SK-N-MC (cell line): ENCODE results near the gene SOCS7.
A peak's percentile ranks its signal among the peaks of the same experiment; 100 is the strongest.

Experiments used
- DNase-seq: peaks from one replicate; pipeline ENCODE4 v3.0.0-alpha.2; 2011; ENCODE audit warnings: low read depth, low spot score
- H3K27ac ChIP-seq: fragments of 200-600 bp; sonication (generic); 2 replicates; pipeline ENCODE4 v1.5.1; 2016; ENCODE audit warnings: mixed run types
- H3K36me3 ChIP-seq: fragments of 200-600 bp; sonication (generic); 2 replicates; pipeline ENCODE4 v1.6.1; 2017; ENCODE audit warnings: antibody characterized with exemption, low read length, mixed read lengths; ENCODE audit not compliant: insufficient read depth
- H3K4me3 ChIP-seq: fragments of 200-600 bp; sonication (generic); 2 replicates; pipeline ENCODE4 v1.5.1; 2016
- H3K9ac ChIP-seq: fragments of 200-600 bp; sonication (generic); 2 replicates; pipeline ENCODE4 v1.8.0; 2017; ENCODE audit warnings: mixed run types, mixed read lengths; ENCODE audit not compliant: insufficient read length
- H3K9me3 ChIP-seq: fragments of 200-600 bp; sonication (generic); 2 replicates; pipeline ENCODE4 v1.6.1; 2017; ENCODE audit warnings: low read depth, mild to moderate bottlenecking, antibody characterized with exemption, low read length, moderate library complexity, mixed read lengths
- EZH2 ChIP-seq: fragments of 200-600 bp; sonication (generic); IDR thresholded peaks from one replicate; pipeline ENCODE4 v1.6.1; 2017; ENCODE audit warnings: antibody characterized with exemption
- FOXP2 ChIP-seq: optimal IDR thresholded peaks from 2 replicates; pipeline ENCODE3; 2011; ENCODE audit warnings: mild to moderate bottlenecking, moderate library complexity; ENCODE audit not compliant: insufficient read depth; ENCODE audit errors: extremely low read length, control extremely low read depth
- POLR2AphosphoS5 ChIP-seq: IDR thresholded peaks from 2 replicates; pipeline ENCODE4 v1.6.1; 2012; ENCODE audit warnings: mild to moderate bottlenecking, low read depth, low read length, borderline replicate concordance

SOCS7 gene

DNA sequence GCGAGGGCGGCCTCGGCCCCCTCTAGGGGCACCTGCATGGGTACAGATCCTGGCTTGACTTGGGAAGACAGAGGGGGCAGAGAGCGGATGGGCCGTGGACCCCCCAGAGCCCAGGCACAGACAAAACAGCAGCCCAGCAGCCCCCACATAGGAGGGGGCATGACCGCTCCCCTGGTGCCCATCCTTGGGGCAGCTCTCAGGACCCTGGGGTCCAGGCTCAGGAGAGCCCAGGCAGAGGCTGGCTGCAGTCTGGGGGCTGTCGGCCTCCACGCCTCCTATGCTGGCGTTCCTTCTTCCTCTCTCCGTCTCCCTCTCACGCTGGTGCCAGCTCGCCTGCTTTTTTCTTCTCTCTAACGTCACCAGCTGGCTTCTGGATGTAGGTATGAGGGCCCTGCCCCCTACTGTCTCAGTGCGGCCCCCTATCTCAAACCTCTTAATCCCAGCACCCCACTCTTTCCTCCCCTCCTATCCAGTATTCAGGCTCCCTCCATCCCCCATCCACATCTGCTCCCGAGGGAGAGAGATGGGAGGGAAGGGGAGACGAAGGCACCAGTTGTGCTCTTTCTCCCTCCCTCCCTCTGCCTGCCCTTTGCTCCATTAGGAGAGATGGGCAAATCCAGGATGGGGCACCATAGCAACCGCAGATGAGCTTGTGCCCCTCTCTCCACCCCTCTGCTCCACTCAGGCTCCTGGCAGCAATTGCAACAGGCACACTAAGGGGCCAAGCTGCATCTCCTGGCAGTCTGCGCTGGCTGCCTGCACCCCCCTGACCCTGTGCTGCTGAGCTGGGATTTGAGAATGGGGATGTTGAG, 7.8 kb upstream of the SOCS7 start, which contains the start of gene GPR179:
Gene GPR179, minus strand, starts transcription at position 349 of the 812 bp plus-strand sequence. Its CDS starts 167 bp downstream, at position 182.
- Histone ChIP-seq H3K36me3 (no peaks in the 10 kb centered on the region), H3K9ac (no peak within 1 kb of the TSS), H3K27ac (no peak within 1 kb of the TSS), H3K9me3 (no peaks in the 10 kb centered on the region), H3K4me3 (no peak within 1 kb of the TSS)
- no peak for TF ChIP-seq FOXP2
- no peak for TF ChIP-seq POLR2AphosphoS5
- TF ChIP-seq EZH2, result no peak
- no peak for DNase-seq

DNA sequence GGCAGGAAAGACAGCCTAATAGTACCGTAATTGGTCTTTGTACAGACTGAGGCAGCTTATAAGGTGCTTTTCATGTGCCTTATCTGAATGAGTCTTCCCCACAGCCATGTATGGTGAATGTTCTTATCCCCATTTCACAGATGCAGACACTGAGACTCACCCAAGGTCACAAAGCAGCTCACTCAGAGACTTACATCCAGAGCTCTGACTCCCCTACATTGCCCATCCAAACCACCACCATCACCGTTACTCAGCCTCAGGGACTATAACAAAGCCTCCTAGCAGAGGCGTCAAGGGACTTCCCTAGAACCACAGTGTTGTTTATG, 7.3 kb upstream of the SOCS7 start:
- TF ChIP-seq EZH2 (no peak), FOXP2 (no peak), POLR2AphosphoS5 (no peak)
- no peaks in the 10 kb centered on the region for H3K9me3 ChIP-seq
- DNase-seq, result no peak
- no peak overlapping the region for H3K9ac ChIP-seq
- no peak overlapping the region for H3K27ac ChIP-seq
- H3K4me3 ChIP-seq, result no peak overlapping the region
- no peaks in the 10 kb centered on the region for H3K36me3 ChIP-seq

DNA sequence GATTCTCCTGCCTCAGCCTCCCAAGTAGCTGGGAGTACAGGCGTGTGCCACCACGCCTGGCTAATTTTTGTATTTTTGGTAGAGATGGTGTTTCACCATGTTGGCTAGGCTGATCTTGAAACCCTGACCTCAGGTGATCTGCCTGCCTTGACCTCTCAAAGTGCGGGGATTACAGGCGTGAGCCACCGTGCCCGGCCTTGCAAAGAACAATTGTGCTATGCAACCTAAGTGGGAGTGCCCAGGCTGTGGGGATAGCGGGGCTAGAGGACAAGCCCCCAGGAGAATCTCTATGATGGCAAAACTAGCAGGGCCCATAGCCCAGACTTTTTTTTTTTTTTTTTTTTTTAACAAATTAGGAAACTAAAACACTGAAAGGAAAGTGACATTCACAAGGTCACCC, 5.9 kb upstream of the SOCS7 start:
- DNase-seq, result no peak
- Histone ChIP-seq H3K9me3 (no peaks in the 10 kb centered on the region), H3K36me3 (no peaks in the 10 kb centered on the region), H3K9ac (no peak overlapping the region), H3K4me3 (no peak overlapping the region), H3K27ac (no peak overlapping the region)
- TF ChIP-seq EZH2 (no peak), POLR2AphosphoS5 (no peak), FOXP2 (no peak)

DNA sequence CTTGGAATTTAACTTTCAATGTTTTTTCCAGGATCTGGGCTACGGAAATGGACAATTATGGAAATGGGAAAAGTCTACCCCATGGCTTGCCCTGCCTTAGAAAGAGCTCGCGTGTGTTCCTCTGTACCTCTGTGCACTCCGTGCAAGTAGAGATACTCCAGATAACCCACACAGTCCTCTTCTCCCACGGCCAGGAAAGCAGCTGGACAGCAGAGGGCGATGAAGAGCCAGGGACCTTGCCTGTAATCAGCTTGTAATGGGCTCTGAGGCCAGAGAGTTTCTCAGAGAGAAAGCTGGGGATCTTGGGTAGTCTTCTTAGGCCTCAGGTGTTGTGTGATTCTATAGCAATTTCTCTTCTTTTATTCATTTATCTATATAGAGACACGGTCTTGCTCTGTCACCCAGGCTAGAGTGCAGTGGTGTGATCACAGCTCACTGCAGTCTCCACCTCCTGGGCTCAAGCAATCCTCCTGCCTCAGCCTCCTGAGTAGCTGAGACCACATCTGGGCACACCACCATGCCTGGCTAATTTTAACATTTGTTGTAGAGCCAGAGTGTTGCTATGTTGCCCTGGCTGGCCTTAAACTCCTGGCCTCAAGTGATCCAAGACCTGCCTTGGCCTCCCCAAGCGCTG, 2.4 kb upstream of the SOCS7 start:
- no peak overlapping the region for H3K27ac ChIP-seq
- H3K4me3 ChIP-seq, result no peak overlapping the region
- TF ChIP-seq POLR2AphosphoS5 (no peak), FOXP2 (no peak), EZH2 (no peak)
- no peaks in the 10 kb centered on the region for H3K36me3 ChIP-seq
- no peak overlapping the region for H3K9ac ChIP-seq
- no peaks in the 10 kb centered on the region for H3K9me3 ChIP-seq
- peak; percentile 63 for DNase-seq

DNA sequence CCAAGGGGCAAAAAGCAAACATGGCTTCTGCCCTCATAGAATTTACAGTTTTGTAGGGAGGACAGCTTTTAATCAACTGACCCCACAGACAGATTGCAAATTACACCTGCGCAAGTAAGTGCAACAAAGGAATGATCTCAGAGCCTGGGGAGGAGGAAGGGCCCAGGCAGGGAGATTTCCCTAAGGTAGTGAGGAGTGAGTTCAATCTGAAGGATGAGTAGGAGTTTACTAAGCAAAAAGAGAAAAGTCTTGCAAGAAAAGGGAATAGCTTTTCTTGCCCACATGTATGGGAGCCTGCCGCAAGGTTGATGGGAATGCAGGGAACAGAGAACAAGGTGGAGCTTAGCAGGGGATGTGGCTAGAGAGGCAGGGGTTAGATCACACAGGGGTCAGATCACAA, 1.6 kb upstream of the SOCS7 start:
- no peak for DNase-seq
- H3K27ac ChIP-seq, result no peak overlapping the region
- no peak for TF ChIP-seq FOXP2

DNA sequence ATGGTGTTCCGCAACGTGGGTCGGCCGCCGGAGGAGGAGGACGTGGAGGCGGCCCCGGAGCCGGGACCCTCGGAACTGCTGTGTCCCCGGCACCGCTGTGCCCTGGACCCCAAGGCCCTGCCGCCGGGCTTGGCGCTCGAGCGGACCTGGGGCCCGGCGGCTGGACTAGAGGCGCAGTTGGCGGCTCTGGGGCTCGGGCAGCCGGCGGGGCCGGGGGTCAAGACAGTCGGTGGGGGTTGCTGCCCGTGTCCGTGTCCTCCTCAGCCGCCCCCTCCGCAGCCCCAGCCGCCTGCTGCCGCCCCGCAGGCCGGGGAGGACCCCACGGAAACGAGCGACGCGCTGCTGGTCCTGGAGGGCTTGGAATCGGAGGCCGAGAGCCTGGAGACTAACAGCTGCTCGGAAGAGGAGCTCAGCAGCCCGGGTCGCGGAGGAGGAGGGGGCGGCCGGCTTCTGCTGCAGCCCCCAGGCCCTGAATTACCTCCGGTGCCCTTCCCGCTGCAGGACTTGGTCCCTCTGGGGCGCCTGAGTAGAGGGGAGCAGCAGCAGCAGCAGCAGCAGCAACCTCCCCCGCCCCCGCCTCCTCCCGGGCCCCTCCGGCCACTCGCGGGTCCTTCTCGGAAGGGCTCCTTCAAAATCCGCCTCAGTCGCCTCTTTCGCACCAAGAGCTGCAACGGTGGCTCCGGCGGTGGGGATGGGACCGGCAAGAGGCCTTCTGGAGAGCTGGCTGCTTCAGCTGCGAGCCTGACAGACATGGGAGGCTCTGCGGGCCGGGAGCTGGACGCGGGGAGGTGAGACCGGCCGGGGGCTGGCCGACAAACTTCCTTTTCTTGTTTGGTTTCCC, 821 bp downstream of the SOCS7 start:
- Histone ChIP-seq H3K9ac (peak overlapping the region; percentile 81), H3K27ac (no peak overlapping the region), H3K4me3 (peak overlapping the region; percentile 88), H3K36me3 (no peaks in the 10 kb centered on the region), H3K9me3 (no peaks in the 10 kb centered on the region)
- no peak for TF ChIP-seq EZH2
- no peak for TF ChIP-seq FOXP2
- TF ChIP-seq POLR2AphosphoS5, result no peak
- no peak for DNase-seq

More for the DNA sequence above, 1.6 kb upstream of the SOCS7 start:
- H3K4me3 ChIP-seq, result no peak overlapping the region
- H3K9me3 ChIP-seq, result no peaks in the 10 kb centered on the region
- peak overlapping the region; percentile 26 for H3K9ac ChIP-seq
- no peaks in the 10 kb centered on the region for H3K36me3 ChIP-seq

DNA sequence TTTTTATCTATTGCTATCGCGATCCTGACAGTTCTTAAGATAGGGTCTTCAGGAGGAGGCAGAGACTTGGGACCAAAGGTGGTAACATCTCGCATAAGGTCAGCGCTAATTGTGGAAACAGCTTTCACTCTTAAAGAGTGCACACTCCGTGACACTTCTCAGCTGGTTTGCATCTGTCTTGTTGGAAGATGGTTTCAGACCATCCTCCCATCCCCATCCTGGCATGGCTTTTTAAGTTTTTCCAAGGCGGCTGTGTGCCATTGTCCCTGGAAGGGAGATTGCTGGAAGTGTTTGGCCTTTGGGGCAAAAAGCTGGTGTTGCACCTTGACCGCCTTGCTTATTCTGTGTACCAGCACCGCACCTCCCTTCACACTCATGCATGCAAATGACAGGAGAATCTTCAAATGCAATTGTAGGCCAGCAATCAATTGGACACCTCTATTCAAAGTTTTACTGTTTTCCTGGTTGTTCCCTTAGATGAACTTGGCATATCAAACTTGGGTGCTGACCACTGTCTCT, 1.5 kb downstream of the SOCS7 start:
- no peaks in the 10 kb centered on the region for H3K9me3 ChIP-seq
- peak overlapping the region; percentile 81 for H3K9ac ChIP-seq
- no peaks in the 10 kb centered on the region for H3K36me3 ChIP-seq
- TF ChIP-seq POLR2AphosphoS5, result no peak
- no peak for TF ChIP-seq EZH2
- no peak for TF ChIP-seq FOXP2
- no peak overlapping the region for H3K27ac ChIP-seq
- no peak for DNase-seq
- peak overlapping the region; percentile 88 for H3K4me3 ChIP-seq

DNA sequence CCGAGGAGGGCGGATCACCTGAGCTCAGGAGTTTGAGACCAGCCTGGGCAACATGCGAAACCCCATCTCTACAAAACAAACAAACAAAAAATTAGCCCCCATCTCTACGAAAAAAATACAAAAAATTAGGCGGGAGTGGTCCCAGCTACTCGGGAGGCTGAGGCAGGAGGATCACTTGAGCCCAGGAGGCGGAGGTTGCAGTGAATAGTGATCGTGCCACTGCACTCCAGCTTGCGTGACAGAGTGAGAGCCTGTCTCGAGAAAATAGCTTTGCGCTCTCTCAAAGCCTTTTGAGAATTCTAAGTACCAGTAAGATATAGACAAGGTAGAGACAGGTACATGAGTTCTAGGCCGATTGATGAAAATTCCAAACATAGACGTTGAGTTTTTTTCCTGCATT, 2.0 kb downstream of the SOCS7 start:
- H3K4me3 ChIP-seq, result peak overlapping the region; percentile 88
- H3K36me3 ChIP-seq, result no peaks in the 10 kb centered on the region
- H3K27ac ChIP-seq, result no peak overlapping the region
- no peak for DNase-seq
- TF ChIP-seq POLR2AphosphoS5 (no peak), EZH2 (no peak), FOXP2 (no peak)
- H3K9me3 ChIP-seq, result no peaks in the 10 kb centered on the region
- no peak overlapping the region for H3K9ac ChIP-seq
